ENCODE data around the gene ZBTB38. TPM values are rescaled to one million over a fixed set of nuclear protein-coding genes. Genes with fewer than 3 reads are reported as not detected.

Gene ZBTB38
- total RNA-seq, 2 experiments from 2014 or later, result 8.4 to 12.4 TPM

DNA sequence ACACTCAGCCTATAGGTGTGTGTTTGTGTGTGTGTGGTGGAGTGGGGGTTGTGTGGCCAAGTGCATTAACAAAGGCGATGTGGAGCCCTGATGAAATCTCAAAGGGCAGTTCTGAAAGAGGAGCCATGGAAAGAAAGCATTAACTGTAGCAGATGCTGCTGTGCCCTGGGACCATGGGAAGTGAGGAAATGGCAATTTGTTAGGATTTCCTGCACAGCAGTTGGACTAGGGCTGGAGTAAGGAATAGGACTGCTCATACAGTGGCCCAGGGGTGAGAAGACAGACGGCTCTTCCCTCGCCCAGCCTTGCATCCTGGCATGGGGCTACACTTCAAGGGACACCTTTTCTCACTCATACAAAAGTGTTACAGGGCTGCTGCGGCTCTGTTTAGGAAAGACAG, 12.3 kb upstream of the ZBTB38 start:
- H3K79me2 ChIP-seq (ENCODE audit: insufficient read depth, low read depth, low read length), result no peaks in the 10 kb centered on the region
- no peak overlapping the region for H2AFZ ChIP-seq (ENCODE audit: low read length)
- no peak for TF ChIP-seq EZH2phosphoT487 (IDR thresholded peaks at IDR 0.05; ENCODE audit: borderline replicate concordance, low read depth, low read length)
- TF ChIP-seq, protein P1, sequence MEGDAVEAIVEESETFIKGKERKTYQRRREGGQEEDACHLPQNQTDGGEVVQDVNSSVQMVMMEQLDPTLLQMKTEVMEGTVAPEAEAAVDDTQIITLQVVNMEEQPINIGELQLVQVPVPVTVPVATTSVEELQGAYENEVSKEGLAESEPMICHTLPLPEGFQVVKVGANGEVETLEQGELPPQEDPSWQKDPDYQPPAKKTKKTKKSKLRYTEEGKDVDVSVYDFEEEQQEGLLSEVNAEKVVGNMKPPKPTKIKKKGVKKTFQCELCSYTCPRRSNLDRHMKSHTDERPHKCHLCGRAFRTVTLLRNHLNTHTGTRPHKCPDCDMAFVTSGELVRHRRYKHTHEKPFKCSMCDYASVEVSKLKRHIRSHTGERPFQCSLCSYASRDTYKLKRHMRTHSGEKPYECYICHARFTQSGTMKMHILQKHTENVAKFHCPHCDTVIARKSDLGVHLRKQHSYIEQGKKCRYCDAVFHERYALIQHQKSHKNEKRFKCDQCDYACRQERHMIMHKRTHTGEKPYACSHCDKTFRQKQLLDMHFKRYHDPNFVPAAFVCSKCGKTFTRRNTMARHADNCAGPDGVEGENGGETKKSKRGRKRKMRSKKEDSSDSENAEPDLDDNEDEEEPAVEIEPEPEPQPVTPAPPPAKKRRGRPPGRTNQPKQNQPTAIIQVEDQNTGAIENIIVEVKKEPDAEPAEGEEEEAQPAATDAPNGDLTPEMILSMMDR (conservative IDR thresholded peaks at IDR 0.05; ENCODE audit: low read length), result no peak
- H3K36me3 ChIP-seq (ENCODE audit: insufficient read depth, low read length), result no peaks in the 10 kb centered on the region
- ChIA-PET POLR2A (no interaction called here), CTCF (ENCODE audit: unreplicated experiment) (no interaction called here)
- no peaks in the 10 kb centered on the region for H3K9me3 ChIP-seq (ENCODE audit: low read length)
- peaks cover 2% of the 10 kb centered on the region for H3K4me1 ChIP-seq (ENCODE audit: insufficient read depth, low read length, poor library complexity, severe bottlenecking)
- no TSS peak for BruUV-seq (replicated peaks)
- no peaks in the 10 kb centered on the region for H3K9me2 ChIP-seq (ENCODE audit: insufficient read depth, low read length)
- no peak overlapping the region for H3K4me3 ChIP-seq (ENCODE audit: low read depth, low read length, poor library complexity, severe bottlenecking)
- H4K20me1 ChIP-seq (ENCODE audit: insufficient read depth, low read length), result no peaks in the 10 kb centered on the region
- intact Hi-C loops (cut with micrococcal nuclease; ENCODE audit: unreplicated experiment), result no loop called here
- no peak overlapping the region for H3K27ac ChIP-seq (ENCODE audit: low read depth, low read length, poor library complexity, severe bottlenecking)
- no peak for DNase-seq (ENCODE audit: low spot score)
- H3K4me2 ChIP-seq (ENCODE audit: low read length), result no peak overlapping the region

DNA sequence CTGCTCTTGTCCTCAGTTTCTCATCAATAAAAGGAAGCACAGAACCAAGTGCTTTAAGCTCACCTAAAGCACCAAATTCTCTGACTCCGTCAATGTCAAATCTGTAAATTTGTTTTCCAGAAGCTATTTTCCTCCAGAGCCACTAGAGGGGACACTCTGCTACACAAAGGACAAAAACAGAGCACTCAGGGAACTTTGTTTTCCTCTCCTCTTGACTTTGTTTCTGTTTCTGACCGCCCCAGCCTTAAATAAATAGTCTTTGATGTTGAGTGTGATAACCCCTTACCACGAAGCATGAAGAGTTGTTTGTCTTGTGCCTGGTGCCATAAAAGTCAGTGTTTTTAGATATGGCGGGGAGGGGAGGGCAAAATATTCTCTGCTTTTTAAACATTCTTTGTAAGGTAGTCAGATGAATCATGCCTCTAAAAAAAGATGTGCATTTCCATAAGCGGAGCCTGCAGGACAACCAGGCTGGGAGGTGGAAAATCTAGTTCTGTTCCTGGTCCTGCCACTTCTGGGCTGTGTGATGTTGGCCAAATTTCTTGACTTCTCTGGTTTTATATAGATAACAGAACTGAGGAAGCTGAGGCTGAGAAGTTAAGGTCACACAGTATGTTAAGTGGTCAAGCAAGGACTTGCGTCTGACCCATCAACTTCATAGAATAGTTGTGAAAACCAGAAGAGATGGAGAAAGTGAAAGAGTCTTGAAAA, 7.3 kb upstream of the ZBTB38 start:
- no peaks in the 10 kb centered on the region for H3K36me3 ChIP-seq (ENCODE audit: insufficient read depth, low read length)
- no TSS peak for BruUV-seq (replicated peaks)
- intact Hi-C loops (cut with micrococcal nuclease; ENCODE audit: unreplicated experiment), result loop anchor here (1.0 to 10.0 kb wide), 3 partner anchors 80 to 204 kb away; no protein-coding TSS in a partner anchor
- H2AFZ ChIP-seq (ENCODE audit: low read length), result peak overlapping the region; percentile 94
- H3K9me2 ChIP-seq (ENCODE audit: insufficient read depth, low read length), result no peaks in the 10 kb centered on the region
- H4K20me1 ChIP-seq (ENCODE audit: insufficient read depth, low read length), result no peaks in the 10 kb centered on the region
- peak overlapping the region; percentile 53 for H3K4me2 ChIP-seq (ENCODE audit: low read length)
- CTCF ChIA-PET (ENCODE audit: unreplicated experiment), result interaction anchor here (0.5 to 1.4 kb wide), 7 partner anchors 24 to 99 kb away, joined by 3 to 5 read pairs (median 4); no protein-coding TSS in a partner anchor
- H3K27ac ChIP-seq (ENCODE audit: low read depth, low read length, poor library complexity, severe bottlenecking), result no peak overlapping the region
- peak overlapping the region; percentile 25 for H3K4me3 ChIP-seq (ENCODE audit: low read depth, low read length, poor library complexity, severe bottlenecking)
- H3K9me3 ChIP-seq (ENCODE audit: low read length), result peaks cover 4% of the 10 kb centered on the region; the same call in 1 of the 2 replicates
- peak; percentile 71 for DNase-seq (ENCODE audit: low spot score)
- H3K4me1 ChIP-seq (ENCODE audit: insufficient read depth, low read length, poor library complexity, severe bottlenecking), result peaks cover 5% of the 10 kb centered on the region
- POLR2A ChIA-PET, result interaction anchor here (0.6 to 1.7 kb wide), 9 partner anchors 9 to 898 kb away, joined by 3 to 5 read pairs (median 3); no protein-coding TSS in a partner anchor
- TF ChIP-seq, protein P1 (conservative IDR thresholded peaks at IDR 0.05; ENCODE audit: low read length), result peak; percentile 93
- TF ChIP-seq EZH2phosphoT487 (IDR thresholded peaks at IDR 0.05; ENCODE audit: borderline replicate concordance, low read depth, low read length), result no peak
- no peaks in the 10 kb centered on the region for H3K79me2 ChIP-seq (ENCODE audit: insufficient read depth, low read depth, low read length)

DNA sequence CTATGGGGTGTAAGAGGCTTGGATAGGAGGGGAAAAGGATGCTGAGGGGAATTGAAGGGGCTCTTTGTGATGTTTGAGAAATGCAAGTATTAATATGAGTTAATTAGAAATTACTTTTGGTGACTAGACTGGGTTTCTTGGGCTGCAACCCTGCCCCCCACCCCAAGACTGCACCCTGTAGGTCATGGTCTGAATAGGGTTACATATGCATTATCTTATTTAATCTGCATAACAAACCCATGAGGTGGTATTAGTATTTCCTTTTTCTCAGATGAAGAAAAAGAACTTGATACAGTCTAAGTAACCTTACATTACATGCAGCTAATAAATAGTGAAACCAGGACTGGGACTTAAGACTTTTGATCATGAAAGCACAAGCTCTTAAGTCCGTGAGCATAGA, 5.6 kb upstream of the ZBTB38 start:
- H4K20me1 ChIP-seq (ENCODE audit: insufficient read depth, low read length), result no peaks in the 10 kb centered on the region
- peaks cover 4% of the 10 kb centered on the region; the same call in 1 of the 2 replicates for H3K9me3 ChIP-seq (ENCODE audit: low read length)
- no peak overlapping the region for H3K27ac ChIP-seq (ENCODE audit: low read depth, low read length, poor library complexity, severe bottlenecking)
- no peaks in the 10 kb centered on the region for H3K79me2 ChIP-seq (ENCODE audit: insufficient read depth, low read depth, low read length)
- CTCF ChIA-PET (ENCODE audit: unreplicated experiment), result no interaction called here
- H2AFZ ChIP-seq (ENCODE audit: low read length), result no peak overlapping the region
- no peak overlapping the region for H3K4me2 ChIP-seq (ENCODE audit: low read length)
- no peak for DNase-seq (ENCODE audit: low spot score)
- POLR2A ChIA-PET, result interaction anchor here (0.7 to 1.5 kb wide), 5 partner anchors 10 to 87 kb away, joined by 3 to 5 read pairs (median 4); no protein-coding TSS in a partner anchor
- no peak for TF ChIP-seq EZH2phosphoT487 (IDR thresholded peaks at IDR 0.05; ENCODE audit: borderline replicate concordance, low read depth, low read length)
- TF ChIP-seq, protein P1 (conservative IDR thresholded peaks at IDR 0.05; ENCODE audit: low read length), result no peak
- H3K4me3 ChIP-seq (ENCODE audit: low read depth, low read length, poor library complexity, severe bottlenecking), result no peak overlapping the region
- H3K4me1 ChIP-seq (ENCODE audit: insufficient read depth, low read length, poor library complexity, severe bottlenecking), result peaks cover 5% of the 10 kb centered on the region
- H3K9me2 ChIP-seq (ENCODE audit: insufficient read depth, low read length), result no peaks in the 10 kb centered on the region
- intact Hi-C loops (cut with micrococcal nuclease; ENCODE audit: unreplicated experiment), result loop anchor here (10.0 kb wide), 1 partner anchor 202 kb away; no protein-coding TSS in a partner anchor
- BruUV-seq (replicated peaks), result no TSS peak
- no peaks in the 10 kb centered on the region for H3K36me3 ChIP-seq (ENCODE audit: insufficient read depth, low read length)

Data from OCI-LY7 (cell line).